ENCODE results near the gene MARCO.

Gene MARCO

GRCh38 chr2:118942031-118942430, at the start of gene MARCO:
Gene MARCO (plus strand): TSS chr2:118942194. CDS start chr2:118942301, 107 bp downstream.
- DNase-seq = no peak

DNA sequence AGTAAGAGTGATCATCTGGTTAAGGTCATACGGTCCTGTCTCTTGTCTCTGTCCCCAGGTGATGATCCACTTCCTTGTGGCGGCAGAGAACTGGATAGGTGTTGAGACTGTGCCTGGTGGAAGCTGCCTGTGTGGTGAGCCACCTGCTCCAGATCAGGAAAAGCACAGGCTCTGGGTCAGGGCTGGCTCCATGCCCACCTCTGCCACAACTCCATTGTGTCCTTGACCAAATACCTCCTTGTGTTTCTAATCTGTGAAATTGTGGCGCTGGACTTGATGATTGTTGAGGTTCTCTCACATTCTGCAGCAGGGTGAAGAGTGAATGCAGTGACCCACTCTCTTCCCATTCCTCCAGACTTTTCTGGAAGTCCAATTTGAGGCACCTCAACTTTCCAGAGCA, 48.9 kb upstream of the MARCO start:
- no peak for DNase-seq

DNA sequence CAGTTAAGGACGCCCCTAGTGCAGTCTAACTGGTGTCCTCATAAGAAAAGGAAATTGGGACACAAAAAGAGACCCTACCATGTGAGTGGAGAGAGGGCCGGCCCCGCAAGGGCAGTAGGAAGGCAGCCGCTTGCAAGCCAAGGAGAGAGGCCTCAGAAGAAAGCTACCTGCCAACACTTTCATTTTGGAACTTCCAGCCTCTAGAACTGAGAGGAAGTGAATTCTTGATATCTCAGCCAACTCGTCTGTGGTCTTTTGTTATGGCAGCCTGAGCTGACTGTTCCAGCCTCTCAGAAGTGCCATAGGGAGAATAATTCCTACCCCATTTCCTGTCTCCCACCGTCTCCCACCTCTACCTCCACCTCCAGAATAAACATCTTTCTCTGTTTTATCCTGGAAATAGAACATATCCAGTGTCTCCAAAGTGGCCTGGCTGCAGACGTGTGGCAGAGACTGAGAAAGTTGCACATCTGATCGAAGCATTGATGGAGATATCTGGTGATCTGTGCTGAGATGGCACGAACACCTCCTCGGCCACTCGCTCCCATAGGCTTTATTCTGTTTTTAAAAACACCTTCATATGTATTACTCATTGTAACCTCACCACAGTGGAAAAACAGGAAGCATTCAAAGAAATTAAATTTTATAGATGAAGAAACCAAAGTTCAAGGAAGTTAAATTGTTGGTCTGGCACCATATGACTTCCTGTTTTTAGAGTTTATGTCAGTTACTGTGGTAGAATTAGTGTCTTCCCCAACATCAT, 39.5 kb upstream of the MARCO start:
- no peak for DNase-seq

- DNase-seq = no peak
Measured at GRCh38 chr2:118903029-118903351, 39.0 kb upstream of the MARCO start.

- no peak for DNase-seq
Measured at GRCh38 chr2:118903551-118904479, 38.2 kb upstream of the MARCO start.

GRCh38 chr2:118905206-118905605, 36.8 kb upstream of the MARCO start:
- no peak for DNase-seq

GRCh38 chr2:118906186-118906585, 35.8 kb upstream of the MARCO start:
- DNase-seq = no peak

GRCh38 chr2:118907759-118908158, 34.2 kb upstream of the MARCO start:
- no peak for DNase-seq

DNA sequence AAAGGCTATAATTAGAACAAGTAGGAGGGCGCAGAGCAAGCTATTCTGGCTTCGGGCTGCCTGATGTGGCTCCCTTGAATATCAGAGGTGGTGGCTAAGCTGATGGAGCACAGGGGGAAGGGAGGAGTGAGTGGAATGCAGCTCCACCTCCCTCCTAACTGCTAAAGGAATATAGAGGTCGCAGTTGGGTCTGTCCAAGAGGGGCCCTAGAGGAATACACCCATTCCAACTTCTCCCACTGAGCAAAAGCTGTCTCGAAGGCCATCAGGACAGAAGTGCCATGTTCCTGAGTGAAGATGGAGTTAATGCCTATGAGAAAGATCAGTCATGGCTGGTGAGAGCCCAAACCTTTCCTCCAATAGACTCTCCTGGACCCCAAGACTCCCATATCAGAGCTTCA, 32.8 kb upstream of the MARCO start:
- no peak for DNase-seq

- DNase-seq = no peak
Measured at GRCh38 chr2:118911166-118911856, 30.7 kb upstream of the MARCO start.

DNA sequence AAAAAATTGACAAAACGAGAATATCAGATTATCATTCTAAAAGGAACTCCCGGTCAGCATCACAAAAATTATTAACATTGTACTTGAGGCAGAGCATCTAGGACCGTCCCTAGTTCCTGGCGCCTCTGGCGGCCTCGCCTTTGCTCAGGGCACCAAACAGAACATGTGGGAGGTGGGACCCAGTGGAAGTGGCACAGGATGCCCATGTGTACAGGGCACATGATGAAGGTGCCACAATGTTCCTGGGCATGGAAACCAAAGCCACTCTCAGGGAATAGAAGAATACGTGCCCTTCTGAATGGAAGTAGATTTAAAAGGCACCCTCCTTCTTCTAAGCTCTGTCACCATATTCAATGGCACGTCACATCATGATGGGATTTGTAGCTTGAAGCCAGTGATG, 30.1 kb upstream of the MARCO start:
- DNase-seq = no peak

DNA sequence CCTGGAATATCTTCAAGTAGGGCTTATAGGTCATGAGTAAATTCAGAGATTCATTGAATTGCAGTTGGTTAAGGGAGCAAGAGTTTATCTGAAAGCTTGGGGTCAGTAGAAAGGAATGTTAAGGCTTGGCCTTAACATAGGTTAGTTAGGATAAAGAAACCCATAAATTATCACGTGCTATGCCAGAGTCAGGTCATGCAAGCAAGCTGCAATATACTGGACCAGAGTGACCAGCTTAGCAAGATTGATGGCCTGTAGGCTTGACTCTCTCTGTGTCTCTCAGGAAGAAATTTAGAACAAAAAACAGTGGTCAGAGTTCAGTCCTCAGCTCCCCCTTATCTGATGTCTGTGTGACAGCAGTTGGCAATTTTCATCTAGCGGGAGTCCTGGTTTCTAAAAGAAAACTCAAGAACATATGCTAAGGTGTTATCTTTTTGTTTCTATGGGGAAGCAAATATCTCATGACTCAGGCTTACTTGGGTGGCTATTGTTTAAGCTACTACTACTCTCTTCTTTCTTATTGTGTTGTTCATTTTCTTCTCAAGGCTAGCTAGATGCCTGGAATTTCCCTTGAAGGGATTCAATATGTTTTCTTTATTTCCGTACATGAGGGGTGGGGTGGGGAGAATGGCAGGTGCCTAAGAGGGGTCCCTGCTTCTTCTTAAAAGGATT, 28.7 kb upstream of the MARCO start:
- no peak for DNase-seq

- DNase-seq = no peak
Measured at GRCh38 chr2:118913803-118914645, 28.0 kb upstream of the MARCO start.

- DNase-seq = no peak
Measured at GRCh38 chr2:118914721-118915453, 27.1 kb upstream of the MARCO start.

DNA sequence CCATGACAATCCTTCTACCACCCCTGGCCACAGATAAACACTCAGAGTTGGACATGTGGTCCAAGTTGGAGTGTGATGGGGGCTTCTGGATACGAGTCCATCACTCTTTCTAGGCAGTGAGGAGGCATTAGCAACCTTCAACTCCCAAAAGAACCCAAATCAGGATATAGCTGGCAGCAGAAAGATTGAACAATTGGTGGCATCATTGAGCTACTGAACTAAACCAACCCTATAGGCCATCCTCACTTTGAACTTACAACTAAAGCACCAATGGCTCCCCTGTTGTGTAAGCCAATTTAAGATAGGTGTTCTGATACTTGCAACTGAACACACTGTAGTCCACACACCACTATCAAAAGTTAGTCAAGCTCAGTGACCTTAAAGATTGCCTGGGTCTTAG, 24.0 kb upstream of the MARCO start:
- DNase-seq = no peak

DNA sequence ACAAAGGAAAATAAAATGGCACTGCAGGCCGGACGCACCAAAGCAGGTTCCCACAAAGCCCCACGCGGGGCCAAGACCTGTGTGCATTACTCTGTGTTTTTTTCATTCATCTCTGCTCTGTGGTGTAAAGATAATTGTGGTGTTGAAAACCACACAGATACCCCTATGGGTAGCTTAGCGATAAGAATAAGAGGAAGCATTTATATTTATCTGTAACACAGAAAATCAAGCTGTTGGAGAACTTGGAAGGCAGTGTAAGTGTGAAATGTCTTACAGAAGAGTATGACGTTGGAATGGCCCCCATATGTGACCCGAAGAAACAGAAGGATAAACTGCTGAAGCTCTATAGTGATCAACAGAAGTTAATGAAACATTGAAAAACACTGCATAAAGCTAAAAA, 20.3 kb upstream of the MARCO start:
- no peak for DNase-seq

GRCh38 chr2:118922254-118922653, 19.7 kb upstream of the MARCO start:
- DNase-seq = no peak

GRCh38 chr2:118923371-118923770, 18.6 kb upstream of the MARCO start:
- no peak for DNase-seq

DNA sequence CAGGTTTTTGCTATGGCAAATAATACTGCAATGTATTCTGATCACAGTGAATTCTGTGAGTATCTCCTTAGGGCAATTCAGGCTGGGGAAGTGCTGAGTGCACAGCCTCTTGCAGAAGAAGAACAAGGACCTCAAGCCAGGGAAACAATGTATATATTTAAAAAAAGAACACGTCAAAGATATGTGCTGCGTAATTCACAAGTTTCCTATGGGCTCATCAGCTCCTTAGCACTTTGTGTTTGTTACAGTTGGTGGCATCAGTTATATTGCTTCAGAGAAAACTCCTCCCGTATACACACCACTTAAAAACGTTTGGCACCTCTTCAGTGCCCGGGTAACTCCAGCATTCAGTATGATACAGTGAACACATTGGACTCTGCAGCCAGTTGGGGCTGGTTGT, 16.5 kb upstream of the MARCO start:
- no peak for DNase-seq

DNA sequence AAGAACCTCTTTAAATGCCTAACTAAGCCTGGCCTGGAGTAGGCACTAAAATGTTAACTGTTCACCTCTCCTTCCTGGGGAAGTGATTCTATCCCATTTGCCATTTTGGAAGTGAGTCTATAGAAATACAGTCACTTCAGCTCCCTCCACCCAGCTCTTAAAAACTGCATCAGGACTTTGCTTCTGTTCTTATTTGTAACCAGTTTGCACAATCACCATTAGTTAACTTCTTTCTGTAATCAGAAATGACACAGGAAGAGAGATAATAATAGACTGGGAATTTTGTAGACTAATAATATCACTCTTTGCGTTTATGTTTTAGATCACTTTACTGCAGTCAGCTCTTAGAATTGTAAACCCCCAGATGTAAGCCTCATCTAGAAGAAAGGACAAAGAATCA, 16.0 kb upstream of the MARCO start:
- no peak for DNase-seq

GRCh38 chr2:118929059-118929458, 12.9 kb upstream of the MARCO start:
- no peak for DNase-seq

Measured in cortex of kidney (tissue), 1 donor.